HL-60 (cell line): ENCODE measurements around the gene BRS3.

Experiments used
- CTCF ChIP-seq: IDR thresholded peaks from one replicate; pipeline ENCODE4 v1.5.1; 2011; ENCODE audit warnings: low read length, control low read depth, inconsistent platforms; ENCODE audit not compliant: insufficient read depth
- POLR2AphosphoS5 ChIP-seq: IDR thresholded peaks from 2 replicates; pipeline ENCODE4 v1.6.1; 2012; ENCODE audit warnings: low read depth

- TF ChIP-seq CTCF, result no peak
- no peak for TF ChIP-seq POLR2AphosphoS5
Observed at GRCh38 chrX:136446208-136446607, 41.5 kb upstream of the BRS3 start.
